COLO668 (cell line): ENCODE data around the gene STK39.

Experiments
- DNase-seq: peaks from one replicate; lab custom pipeline; 2025; ENCODE audit not compliant: unreplicated experiment; lab: John Stamatoyannopoulos, UW

STK39 gene

GRCh38 chr2:168021800-168022587 is 225.4 kb downstream of the STK39 start:
- no peak for DNase-seq

DNA sequence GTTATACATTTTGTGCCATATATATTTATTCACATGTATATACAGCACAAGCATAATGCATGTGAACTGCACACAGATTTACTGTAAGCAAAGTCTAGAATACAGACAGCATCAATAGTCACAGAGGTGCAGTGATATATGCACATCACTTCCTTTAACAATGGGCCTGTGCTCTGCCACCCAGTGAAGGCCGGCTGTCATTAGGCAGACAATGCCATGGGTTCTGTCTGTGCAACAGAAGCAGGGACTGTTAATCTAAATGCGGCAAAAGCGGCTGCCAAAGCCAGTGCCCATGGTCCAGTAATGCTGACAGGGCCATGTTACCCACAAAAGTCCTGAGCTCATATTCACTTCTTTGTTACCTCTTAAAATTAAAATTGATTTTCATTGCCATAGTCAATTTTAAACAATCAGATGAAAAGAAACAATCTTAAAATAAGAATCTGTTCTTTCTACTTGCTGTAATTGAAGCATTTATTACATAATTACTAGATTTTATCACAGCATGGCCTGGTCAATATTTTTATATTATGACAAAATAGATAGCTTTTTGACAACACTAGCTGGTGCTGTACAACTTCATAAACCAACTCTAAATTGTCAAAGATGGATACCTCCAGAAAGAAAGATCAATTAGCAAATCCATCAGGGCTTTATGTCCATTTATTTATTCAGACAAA is 232.0 kb downstream of the STK39 start:
- DNase-seq, result no peak

DNA sequence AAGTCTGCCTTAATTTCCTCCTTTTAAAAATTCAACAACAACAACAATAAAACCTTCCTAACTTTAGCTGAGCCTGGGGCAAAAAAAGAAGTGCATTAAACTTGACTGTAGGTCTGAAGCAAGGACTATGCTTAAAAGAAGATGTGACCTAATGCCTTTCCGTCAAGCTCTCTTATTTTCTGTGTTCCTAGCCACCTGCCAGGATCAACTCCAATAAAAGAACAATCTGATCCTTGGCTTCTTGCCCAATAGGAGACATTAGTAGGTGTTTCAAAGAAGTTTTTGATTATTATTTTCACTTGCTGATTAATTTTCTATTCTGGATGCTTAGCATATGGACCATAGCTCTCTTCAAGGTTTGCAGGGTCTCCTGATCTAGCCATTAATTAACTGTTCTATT is 237.5 kb downstream of the STK39 start:
- DNase-seq, result no peak

DNA sequence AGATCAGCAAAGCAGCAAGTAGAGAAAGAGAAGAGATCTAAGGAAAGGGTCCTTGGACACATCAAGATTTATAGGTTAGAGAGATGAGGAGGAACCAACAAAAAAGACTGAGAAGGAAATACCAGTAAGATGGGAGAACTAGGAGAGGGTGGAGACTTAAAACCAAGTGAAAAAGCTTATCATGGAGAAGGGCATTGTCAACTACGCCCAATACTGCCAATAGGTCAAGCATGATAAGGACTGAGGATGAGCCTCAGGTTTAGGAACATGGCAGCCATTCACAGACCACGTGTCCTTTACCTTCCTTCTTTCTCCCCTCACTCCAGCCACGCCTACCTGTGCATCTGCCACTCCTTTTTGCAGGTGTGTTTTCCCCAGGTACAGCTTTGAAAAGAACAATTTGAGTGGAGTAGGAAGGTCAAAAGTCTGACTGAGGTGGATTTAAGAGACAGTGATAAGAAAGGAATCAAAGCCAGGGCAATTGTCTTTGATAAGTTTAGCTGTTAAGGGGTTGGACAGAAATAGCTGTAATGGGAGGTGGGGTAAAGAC is 238.7 kb downstream of the STK39 start:
- DNase-seq, result no peak

DNA sequence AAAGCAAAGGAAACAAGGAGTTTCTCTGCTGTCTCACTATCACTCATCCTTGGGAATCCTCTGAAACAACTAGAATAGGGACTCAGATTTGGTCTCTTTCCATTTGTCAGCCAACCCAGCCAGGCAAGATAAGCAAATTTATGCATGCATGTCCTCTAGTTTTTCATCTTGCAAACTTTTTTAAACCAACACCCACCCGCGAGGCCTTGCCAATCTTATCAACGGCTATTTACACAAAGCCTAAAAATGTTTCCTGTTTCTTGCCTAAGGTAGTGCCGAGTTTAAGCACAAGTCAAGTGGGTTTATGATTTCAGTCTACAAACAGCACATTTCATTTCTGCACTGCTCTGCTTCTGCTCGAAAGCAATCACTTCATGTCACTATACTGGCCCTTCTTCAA is 240.9 kb downstream of the STK39 start:
- DNase-seq, result no peak

DNA sequence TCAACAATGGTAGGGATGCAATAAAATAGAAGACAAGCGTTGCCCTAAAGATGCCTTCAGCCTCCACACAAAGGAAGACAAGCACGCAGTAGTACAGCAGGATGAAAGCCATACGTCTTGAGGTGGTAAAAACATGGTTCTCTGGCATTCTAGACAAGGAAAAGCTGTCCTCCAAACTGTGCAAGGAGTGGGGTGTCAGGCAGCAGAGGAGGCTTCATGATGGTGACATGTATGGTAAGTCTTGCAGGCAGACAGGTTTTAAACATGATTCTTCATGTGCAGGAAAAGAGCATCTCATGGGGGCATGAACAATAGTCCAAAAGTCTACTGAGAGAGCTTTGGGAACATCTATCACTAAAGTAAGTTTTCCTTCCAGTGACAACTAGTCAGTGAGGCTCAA is 241.8 kb downstream of the STK39 start:
- no peak for DNase-seq

DNA sequence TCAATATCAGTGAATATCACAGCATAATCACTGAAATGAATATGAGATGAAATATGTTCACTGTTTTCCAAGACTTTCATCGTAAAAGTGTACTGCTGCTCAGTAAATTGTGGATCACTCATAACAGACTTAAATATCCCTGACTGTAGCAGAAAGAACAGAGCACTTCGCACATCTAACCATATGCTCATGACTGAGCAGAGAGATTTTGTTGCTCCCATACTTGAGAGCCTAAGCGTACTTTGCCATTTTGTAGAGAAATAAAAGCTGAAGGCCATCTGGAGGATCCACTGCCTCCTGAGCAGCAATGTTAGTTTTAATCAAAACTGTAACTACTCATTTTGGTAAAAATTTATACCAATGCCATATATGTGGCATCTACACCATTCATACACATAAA is 243.5 kb downstream of the STK39 start:
- no peak for DNase-seq

- DNase-seq, result no peak
These were observed 245.3 kb downstream of the STK39 start for GRCh38 chr2:168002021-168002553.

DNA sequence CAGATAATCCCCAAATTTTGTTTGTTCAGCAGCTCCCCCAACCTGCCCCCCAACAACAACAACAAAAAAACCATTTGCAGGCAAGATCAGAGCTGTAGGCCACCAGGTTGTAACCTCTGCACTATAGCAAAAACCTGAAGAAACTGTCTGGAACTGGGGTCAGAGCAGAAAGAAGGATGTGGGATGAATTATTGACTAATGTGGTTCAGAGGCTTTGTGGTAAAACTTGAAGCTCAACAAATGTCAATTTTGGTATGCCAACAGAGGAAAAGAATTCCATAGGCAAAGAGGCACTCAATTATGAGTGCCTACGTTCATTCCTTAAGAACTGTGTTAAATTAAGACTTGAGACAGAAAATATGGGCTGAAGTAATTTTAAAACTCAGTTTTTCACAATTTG is 255.1 kb downstream of the STK39 start:
- DNase-seq, result no peak

GRCh38 chr2:167990062-167990461 is 257.3 kb downstream of the STK39 start:
- DNase-seq, result no peak

DNA sequence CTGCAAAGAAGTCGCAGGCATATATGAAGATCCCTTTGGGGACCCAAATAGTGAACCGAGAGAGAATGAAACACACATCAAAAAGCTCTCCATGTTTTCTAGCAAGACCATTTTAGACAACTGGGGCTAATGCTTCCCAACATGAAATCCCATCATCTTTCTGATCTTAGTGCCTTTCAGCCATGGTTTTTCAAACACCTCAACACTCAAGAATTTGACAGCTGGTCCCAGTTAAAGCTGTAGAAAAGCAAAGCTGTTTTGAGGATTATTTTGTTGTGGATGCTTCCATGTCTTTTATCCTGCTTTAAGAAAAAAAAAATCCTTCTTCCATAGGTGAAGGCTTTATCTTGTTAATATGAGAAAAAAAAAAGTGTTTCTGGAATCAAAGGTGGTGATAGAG is 259.1 kb downstream of the STK39 start:
- DNase-seq, result no peak

DNA sequence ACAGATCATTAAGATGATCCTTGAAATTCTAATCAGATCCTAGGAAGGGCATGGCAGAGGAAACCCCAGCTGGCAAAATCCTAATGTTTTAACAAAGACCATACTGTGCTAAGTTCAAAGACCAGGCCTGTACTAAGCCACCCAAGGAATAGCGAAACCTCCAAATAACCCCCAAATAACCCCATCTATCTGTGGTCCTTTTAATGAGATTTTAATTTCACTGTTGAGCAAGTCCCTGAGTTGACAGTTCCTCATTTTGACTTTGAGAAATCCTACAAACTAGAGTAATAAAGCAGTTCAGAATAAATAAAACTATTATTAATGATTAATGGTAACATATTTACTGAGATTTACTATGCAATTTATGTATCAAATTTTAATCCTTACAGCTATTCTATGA is 259.8 kb downstream of the STK39 start:
- no peak for DNase-seq

GRCh38 chr2:167987026-167987425 is 260.4 kb downstream of the STK39 start:
- DNase-seq, result no peak

GRCh38 chr2:167986223-167986622 is 261.2 kb downstream of the STK39 start:
- no peak for DNase-seq

DNA sequence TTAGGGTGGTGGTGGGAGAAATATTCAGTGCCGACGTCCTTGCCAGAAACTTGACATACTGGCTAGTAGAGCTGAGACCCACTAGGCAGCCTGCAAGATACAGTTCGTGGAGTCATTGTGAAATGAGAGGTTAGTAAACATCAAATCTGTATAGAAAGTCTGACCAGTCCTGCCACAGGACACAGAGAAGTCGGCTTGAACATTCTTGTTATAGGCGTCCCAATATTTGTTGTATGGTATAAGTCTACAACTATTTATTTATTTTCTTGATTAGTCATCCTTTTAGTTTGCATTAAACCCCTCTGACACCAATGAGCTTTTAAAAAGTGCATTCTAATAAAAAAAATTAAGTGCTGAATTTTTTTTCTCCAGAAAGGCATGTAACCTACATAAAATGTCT is 265.4 kb downstream of the STK39 start:
- no peak for DNase-seq

DNA sequence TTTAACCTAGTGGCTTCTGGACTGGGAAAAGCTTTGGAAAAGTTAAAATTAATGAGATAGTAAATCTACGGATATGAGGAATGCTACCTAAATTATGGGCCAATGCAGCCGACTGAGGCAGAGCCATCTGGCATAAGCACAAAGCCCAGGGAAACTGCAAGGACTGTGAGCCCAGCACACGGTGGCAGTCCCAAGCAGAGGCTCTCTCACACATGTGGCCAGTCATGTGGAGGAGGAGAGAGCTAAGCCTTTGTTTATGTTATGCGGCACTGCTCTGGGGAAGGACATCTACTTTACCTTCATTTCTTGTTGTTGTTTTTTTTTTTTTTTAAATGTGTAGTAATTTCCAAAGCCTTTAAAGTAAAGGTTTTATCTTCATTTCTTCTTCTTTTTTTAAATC is 267.0 kb downstream of the STK39 start:
- DNase-seq, result no peak

DNA sequence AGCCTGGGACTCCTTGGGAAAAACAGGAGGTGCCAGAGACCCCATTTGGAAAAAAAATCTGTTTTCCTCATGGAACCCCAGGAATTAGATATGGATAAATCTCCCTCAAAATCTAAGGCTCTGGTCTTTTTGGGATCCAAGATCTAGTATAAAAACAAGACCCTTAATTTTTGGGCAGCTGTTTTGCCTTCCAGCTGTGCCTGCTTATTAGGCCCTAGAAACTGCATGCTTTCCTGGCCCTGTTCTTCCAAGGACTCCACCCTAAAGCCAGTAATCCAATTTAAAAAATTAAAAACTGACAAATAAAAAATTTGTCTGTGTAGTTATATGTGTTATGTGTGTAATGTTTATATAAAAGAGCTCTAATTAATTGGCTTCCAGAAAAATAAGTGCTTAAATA is 274.6 kb downstream of the STK39 start:
- no peak for DNase-seq

GRCh38 chr2:167972020-167972419 is 275.4 kb downstream of the STK39 start:
- DNase-seq, result no peak

DNA sequence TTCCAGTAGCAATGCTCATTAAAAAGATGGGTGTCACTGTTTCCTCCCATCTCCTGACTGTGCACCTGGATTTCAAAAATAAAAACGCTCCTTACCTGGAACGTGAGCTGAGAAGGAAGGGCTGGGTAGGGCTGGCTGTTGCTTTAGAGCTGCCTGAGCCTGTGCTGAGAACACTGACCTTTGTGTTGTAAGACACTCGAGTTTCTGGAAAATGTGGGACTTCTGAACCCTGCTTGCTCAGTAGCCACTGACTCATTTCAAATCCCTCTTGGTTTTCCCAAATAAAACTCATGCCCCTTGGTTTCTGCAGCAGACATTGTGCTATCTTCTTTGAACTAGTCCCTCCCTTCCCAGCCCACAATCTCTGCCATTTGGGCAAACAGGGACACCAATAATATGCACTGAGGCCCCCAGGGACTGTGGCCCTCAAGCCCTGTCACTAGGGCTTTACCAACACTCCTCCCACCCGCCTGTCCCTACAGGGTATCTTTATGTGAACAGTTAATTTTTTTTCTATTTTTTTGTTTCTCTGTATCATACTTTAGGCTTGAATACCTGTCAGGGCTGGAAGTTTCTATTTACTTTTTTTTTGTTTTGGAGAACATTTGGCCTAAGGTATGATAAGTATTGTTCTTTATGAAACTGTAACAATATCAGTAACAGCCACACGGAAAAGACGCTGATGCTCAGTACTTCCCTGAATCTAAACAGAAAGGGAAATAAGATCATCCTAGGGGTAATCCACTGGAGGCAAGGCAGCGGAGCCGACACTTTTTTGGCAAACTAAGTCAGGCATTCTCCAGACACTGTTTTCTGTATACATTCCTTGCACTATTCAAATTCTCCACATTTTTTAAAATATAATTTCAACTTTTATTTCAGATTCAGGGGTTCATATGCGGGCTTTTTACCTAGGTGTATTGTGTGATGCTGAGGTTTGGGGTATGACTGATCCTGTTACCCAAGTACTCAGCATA is 280.2 kb downstream of the STK39 start:
- DNase-seq, result no peak

GRCh38 chr2:167965907-167966761 is 281.3 kb downstream of the STK39 start:
- no peak for DNase-seq
